Mesenchymal stem cell (in vitro differentiated cells and primary cell): ENCODE data around the gene PLAC1.

Experiments
- DNase-seq: peaks from one replicate; pipeline ENCODE4 v3.0.0-alpha.2; 2013
- H2AFZ ChIP-seq: one replicate; pipeline ENCODE4 v1.6.1; 2013; ENCODE audit warnings: low read depth, mild to moderate bottlenecking, control low read depth, inconsistent platforms, low read length, moderate library complexity
- H2AK5ac ChIP-seq: 2 replicates; pipeline ENCODE4 v1.6.1; 2013; ENCODE audit warnings: low read length, moderate library complexity, mild to moderate bottlenecking, inconsistent platforms; ENCODE audit not compliant: severe bottlenecking
- H2BK120ac ChIP-seq: one replicate; pipeline ENCODE4 v1.6.1; 2013; ENCODE audit warnings: low read depth, mild to moderate bottlenecking, inconsistent platforms, low read length, moderate library complexity
- H2BK12ac ChIP-seq, 2 experiments: one replicate each; pipeline ENCODE4 v1.6.1; 2013; ENCODE audit warnings: inconsistent platforms in 2 of 2, low read length in 2 of 2, mild to moderate bottlenecking in 2 of 2, moderate library complexity in 2 of 2, control low read depth in 1 of 2
- H2BK15ac ChIP-seq: one replicate; pipeline ENCODE4 v1.6.1; 2013; ENCODE audit warnings: mild to moderate bottlenecking, low read depth, inconsistent platforms; ENCODE audit not compliant: poor library complexity, severe bottlenecking
- H2BK5ac ChIP-seq: 2 replicates; pipeline ENCODE4 v1.6.1; 2013; ENCODE audit warnings: low read depth, mild to moderate bottlenecking, low read length, control low read depth, inconsistent platforms; ENCODE audit not compliant: poor library complexity, severe bottlenecking
- H3K14ac ChIP-seq, 2 experiments: one replicate each; pipeline ENCODE4 v1.6.1; 2013; ENCODE audit warnings: inconsistent platforms in 2 of 2, low read length in 2 of 2, control low read depth in 1 of 2, mild to moderate bottlenecking in 1 of 2, moderate library complexity in 1 of 2
- H3K18ac ChIP-seq, 2 experiments: one replicate each; pipeline ENCODE4 v1.6.1; 2013; ENCODE audit warnings: inconsistent platforms in 2 of 2, low read length in 2 of 2, control low read depth in 1 of 2, low read depth in 1 of 2, mild to moderate bottlenecking in 1 of 2
- H3K23ac ChIP-seq, 2 experiments: one replicate each; pipeline ENCODE4 v1.6.1; 2013; ENCODE audit warnings: inconsistent platforms in 2 of 2, low read length in 2 of 2, mild to moderate bottlenecking in 2 of 2, moderate library complexity in 2 of 2, control low read depth in 1 of 2
- H3K27ac ChIP-seq: 2 replicates; pipeline ENCODE4 v1.5.1; 2013; ENCODE audit warnings: mild to moderate bottlenecking, moderate library complexity, low read length, control low read depth, inconsistent platforms; ENCODE audit not compliant: poor library complexity, severe bottlenecking
- H3K27me3 ChIP-seq, 2 experiments: 2 replicates each; pipeline versions ENCODE4 v1.6.1 to v1.7.0; 2013; ENCODE audit warnings: low read length in 2 of 2, mild to moderate bottlenecking in 2 of 2, moderate library complexity in 2 of 2, control low read depth in 1 of 2, inconsistent platforms in 1 of 2; ENCODE audit not compliant: control insufficient read depth in 1 of 2, insufficient read depth in 1 of 2
- H3K36me3 ChIP-seq, 2 experiments: 2 replicates each; pipeline versions ENCODE4 v1.6.1 to v1.7.0; 2013; ENCODE audit warnings: low read length in 2 of 2, control low read depth in 1 of 2, inconsistent platforms in 1 of 2, low read depth in 1 of 2, mild to moderate bottlenecking in 1 of 2; ENCODE audit not compliant: insufficient read depth in 2 of 2, control insufficient read depth in 1 of 2
- H3K4ac ChIP-seq, 2 experiments: one replicate each; pipeline ENCODE4 v1.6.1; 2013; ENCODE audit warnings: inconsistent platforms in 2 of 2, low read length in 2 of 2, mild to moderate bottlenecking in 2 of 2, moderate library complexity in 2 of 2, control low read depth in 1 of 2, low read depth in 1 of 2
- H3K4me1 ChIP-seq: 2 replicates; pipeline ENCODE4 v1.6.1; 2013; ENCODE audit warnings: low read depth, low read length, control low read depth; ENCODE audit not compliant: control insufficient read depth, insufficient read depth
- H3K4me2 ChIP-seq: 2 replicates; pipeline ENCODE4 v1.6.1; 2013; ENCODE audit warnings: low read length, mild to moderate bottlenecking, inconsistent platforms; ENCODE audit not compliant: poor library complexity, severe bottlenecking
- H3K4me3 ChIP-seq, 2 experiments: 2 replicates each; pipeline versions ENCODE4 v1.5.1 to v1.7.0; 2013; ENCODE audit warnings: low read length in 2 of 2, mild to moderate bottlenecking in 2 of 2, control low read depth in 1 of 2, low read depth in 1 of 2; ENCODE audit not compliant: insufficient read depth in 1 of 2
- H3K79me1 ChIP-seq: replicated peaks from 2 replicates; pipeline ENCODE4 v1.6.1; 2013; ENCODE audit warnings: mild to moderate bottlenecking, control low read depth, low read length, inconsistent platforms; ENCODE audit not compliant: poor library complexity, severe bottlenecking
- H3K9ac ChIP-seq: 2 replicates; pipeline ENCODE4 v1.7.0; 2013; ENCODE audit warnings: mild to moderate bottlenecking, low read length, moderate library complexity
- H3K9me3 ChIP-seq: 2 replicates; pipeline ENCODE4 v1.7.0; 2013; ENCODE audit warnings: mild to moderate bottlenecking, low read length; ENCODE audit not compliant: control insufficient read depth
- H4K8ac ChIP-seq: one replicate; pipeline ENCODE4 v1.6.1; 2013; ENCODE audit warnings: inconsistent platforms, mild to moderate bottlenecking, low read length, moderate library complexity
- H4K91ac ChIP-seq: one replicate; pipeline ENCODE4 v1.6.1; 2013; ENCODE audit warnings: mild to moderate bottlenecking, low read length, inconsistent platforms
- WGBS: methylation state at CpG from one replicate; pipeline ENCODE4 v1.1.7; 2013; ENCODE audit warnings: mixed read lengths; 5-methylcytosine and 5-hydroxymethylcytosine counted together

Gene PLAC1

DNA sequence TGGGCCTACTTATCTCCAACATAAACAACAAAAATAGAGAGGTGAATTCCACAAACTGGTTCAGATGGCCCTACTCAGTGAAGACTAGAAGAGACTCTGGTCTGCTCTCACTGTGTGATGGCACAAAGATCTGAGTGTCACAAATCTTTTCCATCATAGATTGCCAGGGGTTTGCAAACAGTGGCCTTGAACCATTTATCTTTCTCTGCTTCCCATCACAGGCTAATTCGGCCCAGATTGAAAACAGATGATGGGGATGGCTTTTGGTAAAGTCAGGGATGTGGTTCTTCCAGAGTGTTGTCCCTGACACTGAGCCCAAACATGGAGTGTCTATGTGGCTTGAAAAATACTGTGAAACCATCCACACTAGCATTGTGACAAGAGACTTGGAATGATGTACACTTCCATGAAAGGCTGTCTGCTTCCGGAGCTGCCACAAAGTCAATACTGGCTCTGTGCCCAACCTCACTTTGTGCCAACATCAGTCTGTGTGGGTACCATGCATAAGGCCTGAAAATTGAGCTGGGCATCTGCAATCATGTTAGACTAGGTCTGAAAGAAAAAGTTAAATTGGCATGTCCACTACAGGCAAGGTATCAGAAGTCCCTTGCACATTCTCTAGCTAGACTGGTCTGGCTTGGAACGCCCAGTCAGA is 25.2 kb upstream of the PLAC1 start:
- no peak overlapping the region for H3K9ac ChIP-seq
- no peak for DNase-seq
- no peak overlapping the region for H2AK5ac ChIP-seq

DNA sequence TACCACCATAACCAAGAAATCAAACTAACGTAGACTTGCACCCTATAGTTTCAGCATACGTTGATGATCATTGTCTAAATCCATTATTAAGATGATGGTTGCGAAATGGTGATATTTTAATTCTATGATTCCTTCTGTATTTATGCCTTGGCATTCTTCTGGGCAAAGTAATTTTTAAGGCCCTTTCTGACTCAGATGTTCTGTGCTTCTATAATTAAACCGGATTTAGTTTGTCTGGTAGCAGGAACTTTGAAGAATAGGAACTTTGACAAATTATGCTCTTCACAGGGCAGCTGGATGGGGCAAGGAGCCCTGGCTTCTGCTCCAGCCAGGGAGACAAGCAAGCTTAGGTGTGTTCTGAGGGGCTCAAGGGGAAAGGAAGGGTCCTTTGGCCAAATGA is 23.8 kb upstream of the PLAC1 start:
- no peak overlapping the region for H3K23ac ChIP-seq
- no peak overlapping the region for H3K4me3 ChIP-seq
- no peak overlapping the region for H3K18ac ChIP-seq
- no peak for DNase-seq
- WGBS: 92% methylated on average over 3 of the region's 4 CpGs
- no peaks in the 10 kb centered on the region for H3K27me3 ChIP-seq
- H3K36me3 ChIP-seq: no peaks in the 10 kb centered on the region
- no peak overlapping the region for H2AK5ac ChIP-seq
- H3K4ac ChIP-seq: no peak overlapping the region
- no peak overlapping the region for H4K91ac ChIP-seq
- no peaks in the 10 kb centered on the region for H3K79me1 ChIP-seq
- H3K4me2 ChIP-seq: no peak overlapping the region
- no peaks in the 10 kb centered on the region for H3K4me1 ChIP-seq
- no peak overlapping the region for H3K14ac ChIP-seq
- no peak overlapping the region for H2BK120ac ChIP-seq
- no peak overlapping the region for H2BK12ac ChIP-seq
- H2AFZ ChIP-seq: no peak overlapping the region
- no peaks in the 10 kb centered on the region for H3K9me3 ChIP-seq
- no peak overlapping the region for H2BK5ac ChIP-seq
- no peak overlapping the region for H3K27ac ChIP-seq
- no peak overlapping the region for H2BK15ac ChIP-seq
- no peak overlapping the region for H4K8ac ChIP-seq
- no peak overlapping the region for H3K9ac ChIP-seq

More for the DNA sequence above, 25.2 kb upstream of the PLAC1 start:
- Histone ChIP-seq H4K91ac (no peak overlapping the region), H3K14ac (no peak overlapping the region), H2AFZ (no peak overlapping the region), H3K23ac (no peak overlapping the region), H3K9me3 (no peaks in the 10 kb centered on the region), H2BK120ac (no peak overlapping the region), H3K4ac (no peak overlapping the region), H2BK5ac (no peak overlapping the region), H3K18ac (no peak overlapping the region), H2BK12ac (no peak overlapping the region), H3K27ac (no peak overlapping the region), H3K27me3 (no peaks in the 10 kb centered on the region), H3K36me3 (no peaks in the 10 kb centered on the region), H3K79me1 (no peaks in the 10 kb centered on the region), H2BK15ac (no peak overlapping the region), H3K4me1 (no peaks in the 10 kb centered on the region), H3K4me2 (no peak overlapping the region), H3K4me3 (no peak overlapping the region), H4K8ac (no peak overlapping the region)
- 98% methylated on average over 3 of the region's 3 CpGs for WGBS

DNA sequence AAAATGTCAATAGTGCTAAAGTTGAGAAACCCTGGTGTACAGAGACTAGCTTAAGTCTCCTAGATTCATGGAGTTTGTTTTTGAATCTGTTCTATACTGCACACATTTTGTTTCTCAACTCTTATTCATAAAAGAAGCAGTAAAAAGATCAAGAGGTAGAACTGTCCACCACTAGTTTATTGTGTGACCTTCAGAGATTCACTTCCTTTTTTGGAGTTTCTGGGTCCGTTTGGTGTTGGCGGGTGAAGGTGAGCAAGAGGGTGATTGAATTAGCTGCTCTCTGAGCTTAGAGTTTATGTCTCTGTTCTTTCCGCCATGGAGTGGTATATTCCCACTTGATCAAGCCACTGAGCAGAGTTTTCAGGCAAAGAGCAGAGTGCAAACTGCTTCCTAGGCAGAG is 21.4 kb upstream of the PLAC1 start:
- H3K4me3 ChIP-seq: no peak overlapping the region
- no peak overlapping the region for H2BK15ac ChIP-seq
- no peak overlapping the region for H2AFZ ChIP-seq
- H4K91ac ChIP-seq: no peak overlapping the region
- no peak overlapping the region for H2AK5ac ChIP-seq
- H4K8ac ChIP-seq: no peak overlapping the region
- no peak overlapping the region for H3K27ac ChIP-seq
- no peak overlapping the region for H2BK12ac ChIP-seq
- DNase-seq: no peak
- no peak overlapping the region for H2BK120ac ChIP-seq
- H3K9me3 ChIP-seq: no peaks in the 10 kb centered on the region
- 92% methylated on average over 3 of the region's 3 CpGs for WGBS
- H3K79me1 ChIP-seq: no peaks in the 10 kb centered on the region
- H3K36me3 ChIP-seq: no peaks in the 10 kb centered on the region
- H3K4me1 ChIP-seq: peaks cover 2% of the 10 kb centered on the region
- H3K23ac ChIP-seq: no peak overlapping the region
- H3K4me2 ChIP-seq: no peak overlapping the region
- no peak overlapping the region for H2BK5ac ChIP-seq
- no peak overlapping the region for H3K4ac ChIP-seq
- no peak overlapping the region for H3K18ac ChIP-seq
- H3K14ac ChIP-seq: no peak overlapping the region
- H3K9ac ChIP-seq: no peak overlapping the region
- H3K27me3 ChIP-seq: no peaks in the 10 kb centered on the region

DNA sequence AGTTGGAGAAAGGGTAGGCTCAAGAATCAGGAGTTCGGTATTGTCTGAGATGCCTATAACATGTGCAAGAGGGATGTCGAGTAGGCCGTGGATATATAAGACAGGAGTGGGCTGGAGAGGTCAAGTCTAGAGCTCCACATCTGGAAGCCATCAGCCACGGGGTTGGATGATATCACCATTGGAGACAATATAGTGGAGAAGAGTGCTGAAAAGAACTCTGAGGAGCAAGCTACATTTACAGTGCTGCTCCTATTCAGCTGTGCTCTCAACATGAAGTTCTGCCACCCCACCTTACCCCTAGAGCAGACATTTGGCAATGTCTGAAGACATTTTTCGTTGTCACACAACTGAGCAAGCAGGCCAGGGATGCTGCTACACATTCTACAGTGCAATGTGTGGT is 20.9 kb upstream of the PLAC1 start:
- Histone ChIP-seq H3K9me3 (no peaks in the 10 kb centered on the region), H3K27me3 (no peaks in the 10 kb centered on the region), H3K27ac (no peak overlapping the region), H3K23ac (no peak overlapping the region), H3K9ac (no peak overlapping the region), H4K91ac (no peak overlapping the region), H2BK15ac (no peak overlapping the region), H3K18ac (no peak overlapping the region), H2AFZ (no peak overlapping the region), H3K4ac (no peak overlapping the region), H4K8ac (no peak overlapping the region), H3K4me2 (no peak overlapping the region), H3K4me3 (no peak overlapping the region), H2BK12ac (no peak overlapping the region), H3K36me3 (no peaks in the 10 kb centered on the region), H3K79me1 (no peaks in the 10 kb centered on the region), H2AK5ac (no peak overlapping the region), H2BK120ac (no peak overlapping the region), H2BK5ac (no peak overlapping the region), H3K4me1 (peaks cover 2% of the 10 kb centered on the region), H3K14ac (no peak overlapping the region)
- DNase-seq: peak; percentile 36
- 56% methylated on average over 3 of the region's 5 CpGs for WGBS
